Suprapubic skin (tissue), 3 donors: ENCODE measurements around the gene MINDY4.

Experiments
- CTCF ChIP-seq, 2 donors: fragments of 200-600 bp in 1 of 2; fragments of 450-650 bp in 1 of 2; sonication (generic) in 1 of 2; IDR thresholded peaks; one replicate each; pipeline ENCODE4 v1.5.1; 2016 to 2019; ENCODE audit warnings: antibody characterized with exemption in 2 of 2, mild to moderate bottlenecking in 1 of 2, moderate library complexity in 1 of 2
- POLR2A ChIP-seq, 2 donors: fragments of 450-650 bp; IDR thresholded peaks; one replicate each; pipeline ENCODE4 v1.6.1; 2017; ENCODE audit warnings: antibody characterized with exemption in 2 of 2, mild to moderate bottlenecking in 2 of 2, moderate library complexity in 2 of 2

GRCh38 chr7:30871655-30872054 lies 100.4 kb downstream of the MINDY4 start:
- TF ChIP-seq CTCF (IDR thresholded peaks at IDR 0.05) (no peak), POLR2A (IDR thresholded peaks at IDR 0.05) (no peak)
